SK-N-SH (cell line): Measurements from ENCODE around the gene DCP1B. TPM values are rescaled to one million over a fixed set of nuclear protein-coding genes. Genes with fewer than 3 reads are reported as not detected.

Experiments used
- CTCF ChIA-PET: fragments of 300-600, 350-600 bp; formaldehyde crosslinking; extraction: SDS; loops from one replicate; lab custom pipeline; 2021; lab: Yijun Ruan, JAX
- POLR2A ChIA-PET: fragments of 350-600 bp; sonication (Branson Sonifier 250); formaldehyde crosslinking; extraction: SDS; loops from one replicate; lab custom pipeline; 2020; ENCODE audit warnings: antibody characterized with exemption, inconsistent platforms; lab: Yijun Ruan, JAX
- DNase-seq: peaks from one replicate; pipeline ENCODE4 v3.0.0; 2012
- H2AFZ ChIP-seq: fragments of 200-600 bp; sonication (generic); 2 replicates; pipeline ENCODE4 v1.8.1; 2016; ENCODE audit warnings: antibody characterized with exemption, mild to moderate bottlenecking, low read depth
- H3F3A ChIP-seq: fragments of 200-600 bp; sonication (generic); replicated peaks from 2 replicates; pipeline ENCODE3; 2016; ENCODE audit warnings: antibody characterized with exemption, mild to moderate bottlenecking; ENCODE audit not compliant: insufficient read depth
- H3K27ac ChIP-seq, 2 experiments: fragments of 200-500 bp in 1 of 2; fragments of 200-600 bp in 1 of 2; sonication (Bioruptor generic) in 1 of 2; sonication (generic), shearing (Covaris generic) in 1 of 2; 2 replicates each; pipeline versions ENCODE4 v1.5.1 to v1.6.1; 2014 to 2016; ENCODE audit warnings: low read depth in 2 of 2, inconsistent platforms in 1 of 2, low read length in 1 of 2, mild to moderate bottlenecking in 1 of 2, mixed read lengths in 1 of 2
- H3K27me3 ChIP-seq: fragments of 200-600 bp; sonication (generic), shearing (Covaris generic); 2 replicates; pipeline ENCODE4 v1.6.1; 2016; ENCODE audit warnings: mixed run types; ENCODE audit not compliant: insufficient read depth
- H3K36me3 ChIP-seq, 2 experiments: fragments of 200-500 bp in 1 of 2; fragments of 200-600 bp in 1 of 2; sonication (Bioruptor generic) in 1 of 2; sonication (generic) in 1 of 2; replicated peaks in 1 of 2; 2 replicates each; pipeline versions ENCODE3 to v1.5.1; 2014 to 2016; ENCODE audit warnings: low read length in 1 of 2, mild to moderate bottlenecking in 1 of 2; ENCODE audit not compliant: insufficient read depth in 2 of 2, control insufficient read depth in 1 of 2
- H3K4me1 ChIP-seq, 2 experiments: fragments of 200-500 bp in 1 of 2; fragments of 200-600 bp in 1 of 2; sonication (Bioruptor generic) in 1 of 2; sonication (generic), shearing (Covaris generic) in 1 of 2; 2 replicates each; pipeline versions ENCODE4 v1.5.1 to v1.6.1; 2014 to 2016; ENCODE audit warnings: low read depth in 1 of 2, low read length in 1 of 2, mixed run types in 1 of 2; ENCODE audit not compliant: insufficient read depth in 2 of 2, control insufficient read depth in 1 of 2
- H3K4me2 ChIP-seq: fragments of 200-600 bp; sonication (generic), shearing (Covaris generic); 2 replicates; pipeline ENCODE4 v1.6.1; 2017; ENCODE audit warnings: mixed run types
- H3K4me3 ChIP-seq, 2 experiments: fragments of 200-500 bp in 1 of 2; fragments of 200-600 bp in 1 of 2; sonication (Bioruptor generic) in 1 of 2; sonication (generic), shearing (Covaris generic) in 1 of 2; 2 replicates each; pipeline versions ENCODE4 v1.5.1 to v1.8.1; 2014 to 2016; ENCODE audit warnings: low read depth in 2 of 2, inconsistent platforms in 1 of 2, low read length in 1 of 2, mild to moderate bottlenecking in 1 of 2, mixed read lengths in 1 of 2, moderate library complexity in 1 of 2
- H3K79me2 ChIP-seq: fragments of 200-600 bp; sonication (generic); 2 replicates; pipeline ENCODE4 v1.8.1; 2017; ENCODE audit warnings: mild to moderate bottlenecking; ENCODE audit not compliant: insufficient read depth
- H3K9ac ChIP-seq: fragments of 200-600 bp; sonication (generic); 2 replicates; pipeline ENCODE4 v1.6.1; 2017; ENCODE audit warnings: mixed run types
- H3K9me2 ChIP-seq: fragments of 200-600 bp; sonication (generic); 2 replicates; pipeline ENCODE4 v1.6.1; 2017; ENCODE audit warnings: mixed run types
- H3K9me3 ChIP-seq: fragments of 200-600 bp; sonication (generic); 2 replicates; pipeline ENCODE4 v1.6.1; 2017; ENCODE audit warnings: mixed run types, mild to moderate bottlenecking, moderate library complexity
- H4K20me1 ChIP-seq: fragments of 200-600 bp; sonication (generic); 2 replicates; pipeline ENCODE4 v1.6.1; 2017; ENCODE audit warnings: mild to moderate bottlenecking, mixed run types; ENCODE audit not compliant: insufficient read depth
- CHD2 ChIP-seq: fragments of 150-350 bp; IDR thresholded peaks from 2 replicates; pipeline ENCODE4 v1.6.1; 2018; ENCODE audit warnings: low read length; ENCODE audit not compliant: partially characterized antibody
- CTCF ChIP-seq: fragments of 200-600 bp; sonication (generic); IDR thresholded peaks from 2 replicates; pipeline ENCODE4 v1.6.1; 2017; ENCODE audit warnings: antibody characterized with exemption, mild to moderate bottlenecking, moderate library complexity
- ELF1 ChIP-seq: IDR thresholded peaks from 2 replicates; pipeline ENCODE4 v1.4.0; 2012
- EP300 ChIP-seq, 2 experiments: IDR thresholded peaks; 2 replicates each; pipeline versions ENCODE4 v1.4.0 to v1.6.1; 2012; ENCODE audit warnings: borderline replicate concordance in 1 of 2, low read depth in 1 of 2, low read length in 1 of 2
- EZH2phosphoT487 ChIP-seq: fragments of 200-600 bp; sonication (generic); IDR thresholded peaks from 2 replicates; pipeline ENCODE4 v1.6.1; 2017; ENCODE audit warnings: low read depth, mixed run types, mild to moderate bottlenecking, antibody characterized with exemption, moderate library complexity, borderline replicate concordance
- FOSL2 ChIP-seq: IDR thresholded peaks from 2 replicates; pipeline ENCODE4 v1.4.0; 2012; ENCODE audit warnings: low read depth, mild to moderate bottlenecking, moderate library complexity, borderline replicate concordance
- FOXJ3 ChIP-seq: sonication (generic); formaldehyde crosslinking; IDR thresholded peaks from 2 replicates; pipeline ENCODE4 v1.5.1; 2020; ENCODE audit warnings: mild to moderate bottlenecking, missing genetic modification reagents
- FOXM1 ChIP-seq: IDR thresholded peaks from 2 replicates; pipeline ENCODE4 v1.4.0; 2012; ENCODE audit warnings: low read depth, mild to moderate bottlenecking
- GABPA ChIP-seq: IDR thresholded peaks from 2 replicates; pipeline ENCODE4 v1.4.0; 2012; ENCODE audit warnings: low read depth, mild to moderate bottlenecking
- GATA2 ChIP-seq: sonication (generic); formaldehyde crosslinking; IDR thresholded peaks from 2 replicates; pipeline ENCODE4 v1.5.0; 2020; ENCODE audit warnings: mild to moderate bottlenecking, missing genetic modification reagents
- IRF3 ChIP-seq: fragments of 150-350 bp; IDR thresholded peaks from 2 replicates; pipeline ENCODE4 v1.6.1; 2016; ENCODE audit warnings: mild to moderate bottlenecking, low read depth, low read length
- JUND ChIP-seq: IDR thresholded peaks from 2 replicates; pipeline ENCODE4 v1.4.0; 2012
- MAX ChIP-seq: IDR thresholded peaks from 2 replicates; pipeline ENCODE4 v1.4.0; 2012; ENCODE audit warnings: low read depth
- MXI1 ChIP-seq: IDR thresholded peaks from 2 replicates; pipeline ENCODE4 v1.6.1; 2012; ENCODE audit warnings: mild to moderate bottlenecking, low read depth, low read length, improper control_type of control experiment
- NRF1 ChIP-seq: IDR thresholded peaks from 2 replicates; pipeline ENCODE4 v1.6.1; 2012; ENCODE audit warnings: low read depth, mild to moderate bottlenecking, low read length
- PBX3 ChIP-seq: IDR thresholded peaks from 2 replicates; pipeline ENCODE4; 2012
- POLR2AphosphoS5 ChIP-seq: IDR thresholded peaks from 2 replicates; pipeline ENCODE4 v1.6.1; 2012; ENCODE audit warnings: low read depth, low read length
- RCOR1 ChIP-seq: fragments of 150-350 bp; IDR thresholded peaks from 2 replicates; pipeline ENCODE4 v1.6.1; 2017; ENCODE audit warnings: antibody characterized with exemption, low read length
- RFX5 ChIP-seq: IDR thresholded peaks from 2 replicates; pipeline ENCODE4 v1.6.1; 2012; ENCODE audit warnings: mild to moderate bottlenecking, improper control_type of control experiment, low read length
- SIN3A ChIP-seq: IDR thresholded peaks from 2 replicates; pipeline ENCODE4 v1.6.1; 2012; ENCODE audit warnings: low read depth, mild to moderate bottlenecking, low read length, moderate library complexity, borderline replicate concordance
- SMC3 ChIP-seq: IDR thresholded peaks from 2 replicates; pipeline ENCODE4 v1.6.1; 2012; ENCODE audit warnings: low read depth, low read length, improper control_type of control experiment
- TAF1 ChIP-seq: IDR thresholded peaks from 2 replicates; pipeline ENCODE4 v1.6.1; 2012; ENCODE audit warnings: low read depth, mild to moderate bottlenecking, low read length, moderate library complexity, borderline replicate concordance
- USF2 ChIP-seq: fragments of 150-350 bp; IDR thresholded peaks from 2 replicates; pipeline ENCODE4 v1.6.1; 2017; ENCODE audit warnings: antibody characterized with exemption, low read length, low read depth, borderline replicate concordance
- YY1 ChIP-seq: IDR thresholded peaks from 2 replicates; pipeline ENCODE4 v1.4.0; 2012; ENCODE audit warnings: low read depth, mild to moderate bottlenecking
- ZBTB33 ChIP-seq: IDR thresholded peaks from 2 replicates; pipeline ENCODE4 v1.4.0; 2012; ENCODE audit warnings: low read depth, borderline replicate concordance
- WGBS: methylation state at CpG from one replicate; pipeline ENCODE4 v1.1.6; 2017; ENCODE audit warnings: low lambda C conversion rate; 5-methylcytosine and 5-hydroxymethylcytosine counted together
- polyA plus RNA-seq, 3 experiments: library from polyadenylated mRNA; depleted of rRNA; stranded (reverse); fragments of >200 nt; gene quantifications; 2 replicates each; pipeline ENCODE4 v1.2.3, GENCODE V29; 2012

Gene DCP1B
- 18.8 and 23.2 TPM in 2 replicates for polyA plus RNA-seq (2012; rRNA removed)
- polyA plus RNA-seq (2012; cell fraction: cytosol; rRNA removed), result 15.7 and 18.5 TPM in 2 replicates
- polyA plus RNA-seq (2012; cell fraction: nucleus; rRNA removed), result 17.7 and 23.4 TPM in 2 replicates

GRCh38 chr12:2004113-2004929 is at the start of gene DCP1B:
DCP1B (minus strand) TSS chr12:2004457; CDS start chr12:2004431, 26 bp downstream.
- H3F3A ChIP-seq, result peaks cover 4% of the 10 kb centered on the region
- H4K20me1 ChIP-seq, result no peaks in the 10 kb centered on the region
- peak within 1 kb of the TSS; percentile 93 to 95 for H3K4me3 ChIP-seq
- DNase-seq, result peak; percentile 94
- POLR2A ChIA-PET, result interaction anchor here (0.7 to 1.4 kb wide), 5 partner anchors 9 to 244 kb away, joined by 3 to 13 read pairs (median 6); partner anchors contain the start of gene CACNA1C
- H3K36me3 ChIP-seq, result peaks cover 0 to 4% of the 10 kb centered on the region in 2 experiments
- H3K9me2 ChIP-seq, result no peaks in the 10 kb centered on the region
- H3K27ac ChIP-seq, result peak within 1 kb of the TSS; percentile 91 to 99
- no peaks in the 10 kb centered on the region for H3K9me3 ChIP-seq
- peak within 1 kb of the TSS; percentile 79 for H3K4me2 ChIP-seq
- H3K4me1 ChIP-seq, result peaks cover 10 to 22% of the 10 kb centered on the region in 2 experiments; a peak in 3 of 4 replicates
- 12% methylated on average over 20 of the region's 55 CpGs for WGBS
- peak within 1 kb of the TSS; percentile 94 for H3K9ac ChIP-seq
- peaks cover 43% of the 10 kb centered on the region for H3K79me2 ChIP-seq
- CTCF ChIA-PET, result interaction anchor here (0.7 to 1.4 kb wide), 4 partner anchors 9 to 579 kb away, joined by 3 to 4 read pairs (median 4); no protein-coding TSS in a partner anchor
- H3K27me3 ChIP-seq, result no peaks in the 10 kb centered on the region
- peak within 1 kb of the TSS; percentile 95 for H2AFZ ChIP-seq
- TF ChIP-seq RFX5, result peak; percentile 61
- no peak for TF ChIP-seq FOXM1
- no peak; the same call in 1 of the 2 replicates for TF ChIP-seq PBX3
- TF ChIP-seq EP300 (IDR thresholded peaks at IDR 0.05; ENCODE audit: borderline replicate concordance in 1 of 2, low read depth in 1 of 2, low read length in 1 of 2), result no peak
- TF ChIP-seq CHD2, result peak; percentile 58
- peak; percentile 72; the same call in 1 of the 2 replicates for TF ChIP-seq SIN3A
- no peak for TF ChIP-seq FOXJ3 (CRISPR knock-in tag)
- TF ChIP-seq JUND, result no peak
- peak; percentile 93 for TF ChIP-seq YY1
- peak; percentile 38; the same call in 1 of the 2 replicates for TF ChIP-seq GABPA
- no peak; the same call in none of the 2 replicates for TF ChIP-seq TAF1
- TF ChIP-seq POLR2AphosphoS5, result peak; percentile 88
- TF ChIP-seq MAX, result peak; percentile 94
- no peak for TF ChIP-seq FOSL2
- no peak for TF ChIP-seq EZH2phosphoT487
- no peak for TF ChIP-seq NRF1
- 0 out of 2 replicates have a peak, but pooled peaks have one; percentile 31 for TF ChIP-seq ZBTB33
- peak; percentile 88 for TF ChIP-seq MXI1
- TF ChIP-seq CTCF, result no peak
- TF ChIP-seq SMC3, result no peak
- no peak for TF ChIP-seq USF2
- TF ChIP-seq IRF3, result no peak
- no peak for TF ChIP-seq GATA2
- peak; percentile 72 for TF ChIP-seq RCOR1
- TF ChIP-seq ELF1, result peak; percentile 87
